MG63 (cell line): Measurements from ENCODE around the gene DNAJC18. TPM values are rescaled to one million over a fixed set of nuclear protein-coding genes. Genes with fewer than 3 reads are reported as not detected.

Experiments
- DNase-seq: peaks from one replicate; pipeline ENCODE4 v3.0.0-alpha.2; 2020
- H3K27me3 ChIP-seq: fragments of 250-450 bp; sonication (Bioruptor Pico); 2 replicates; pipeline ENCODE4 v1.5.1; 2020; ENCODE audit warnings: mild to moderate bottlenecking, moderate library complexity
- H3K36me3 ChIP-seq: fragments of 250-450 bp; sonication (Bioruptor Pico); 2 replicates; pipeline ENCODE4 v1.5.1; 2020; ENCODE audit warnings: mild to moderate bottlenecking, moderate library complexity
- H3K4me3 ChIP-seq: fragments of 250-450 bp; sonication (Bioruptor Pico); 2 replicates; pipeline ENCODE4 v1.5.1; 2020; ENCODE audit warnings: mild to moderate bottlenecking, moderate library complexity
- H3K9me3 ChIP-seq: fragments of 250-450 bp; sonication (Bioruptor Pico); 2 replicates; pipeline ENCODE4 v1.5.1; 2020; ENCODE audit warnings: mild to moderate bottlenecking, moderate library complexity
- total RNA-seq: library from RNA; depleted of rRNA; stranded (reverse); fragments of >200 nt; shearing (Covaris generic); gene quantifications from 2 replicates; pipeline ENCODE4 v1.2.3, GENCODE V29; 2014; ENCODE audit warnings: low replicate concordance; rRNA removed

The DNAJC18 gene
- total RNA-seq, 1 experiment from 2014 or later = not detected

DNA sequence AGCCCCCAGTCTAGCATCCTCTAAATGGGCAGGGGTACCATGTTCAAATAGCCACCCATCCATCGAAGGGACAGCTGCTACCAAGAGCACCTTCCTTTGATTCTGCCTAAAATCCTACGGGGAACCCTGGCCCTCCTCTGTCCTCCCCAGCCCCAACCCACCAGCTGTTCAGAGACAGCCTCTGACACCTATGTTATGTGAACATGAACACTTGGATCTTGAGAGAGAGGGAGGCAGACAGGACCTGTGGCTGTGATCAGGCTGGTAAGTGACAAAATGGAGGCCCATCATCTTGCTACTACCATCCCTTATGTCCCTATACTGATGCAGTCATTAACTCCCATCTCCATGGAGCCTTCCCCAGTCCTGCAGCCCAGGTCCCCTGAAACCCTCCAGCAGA, 64.4 kb downstream of the DNAJC18 start:
- Histone ChIP-seq H3K36me3 (peaks cover 54% of the 10 kb centered on the region), H3K9me3 (no peaks in the 10 kb centered on the region), H3K4me3 (no peak overlapping the region), H3K27me3 (no peaks in the 10 kb centered on the region)
- DNase-seq = no peak

DNA sequence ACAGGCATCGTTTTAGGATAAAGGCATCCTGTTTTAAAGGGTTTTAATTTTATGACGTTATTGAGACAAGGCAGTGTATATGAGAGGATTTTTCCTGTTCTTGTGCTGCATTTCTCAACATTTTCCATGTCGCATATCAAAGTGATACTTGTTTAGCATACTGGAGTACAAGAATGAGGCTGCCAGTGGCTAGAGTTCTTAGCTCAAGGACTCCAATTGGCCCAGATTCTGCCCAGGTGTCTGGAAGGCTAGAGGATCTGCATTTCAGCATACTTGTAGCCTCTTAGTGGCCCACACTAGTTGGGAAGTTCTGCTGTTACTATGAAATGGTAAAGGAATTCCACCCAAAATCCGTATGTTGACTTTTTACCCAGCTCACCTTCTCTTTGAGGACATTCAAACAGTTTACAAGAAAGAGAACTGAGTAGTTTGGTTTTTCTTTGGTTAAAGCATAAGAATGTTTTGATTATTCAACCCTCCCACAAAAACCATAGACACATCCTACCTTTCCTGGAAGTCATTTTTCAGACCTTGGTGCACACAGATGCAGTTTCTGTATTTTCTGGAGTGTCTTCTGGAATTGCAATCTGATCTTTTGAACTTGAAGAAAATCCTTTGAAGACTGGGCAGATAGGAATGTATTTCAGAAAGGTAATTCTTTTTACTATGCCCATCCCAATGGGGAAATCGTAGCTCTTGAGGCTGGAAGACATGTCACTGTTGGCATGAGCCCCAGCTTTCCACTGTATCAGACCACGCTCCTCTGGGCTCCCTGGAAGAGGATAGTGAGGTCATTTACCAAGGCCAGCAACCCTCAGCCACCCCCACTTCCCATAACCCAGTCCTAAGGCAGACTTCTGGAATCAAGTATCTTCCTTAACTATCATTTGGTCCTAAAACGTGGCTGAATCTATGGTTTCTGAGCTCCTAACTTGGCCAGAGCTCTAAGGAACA, 67.6 kb downstream of the DNAJC18 start:
- H3K27me3 ChIP-seq = no peaks in the 10 kb centered on the region
- peaks cover 74% of the 10 kb centered on the region for H3K36me3 ChIP-seq
- no peak overlapping the region for H3K4me3 ChIP-seq
- H3K9me3 ChIP-seq = no peaks in the 10 kb centered on the region
- peak; percentile 70 for DNase-seq

DNA sequence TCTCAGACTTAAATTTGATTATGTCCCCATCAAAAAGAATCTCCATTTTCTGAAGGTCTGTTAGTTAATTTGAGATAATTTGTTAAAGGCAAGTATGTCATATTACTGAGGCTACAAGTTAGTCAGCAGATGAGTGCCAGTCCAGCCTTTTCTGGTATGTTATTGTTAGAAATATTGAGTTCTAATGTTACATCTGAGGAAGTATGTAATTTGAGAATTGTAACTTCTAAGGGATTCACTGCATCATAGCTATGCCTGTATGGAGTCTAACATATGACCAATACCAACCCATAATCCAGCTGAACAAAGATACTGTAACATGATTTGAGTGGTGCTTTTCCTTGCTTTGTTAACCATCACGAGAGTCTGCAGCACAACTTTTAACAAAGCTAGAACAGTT, 70.1 kb downstream of the DNAJC18 start:
- Histone ChIP-seq H3K9me3 (no peaks in the 10 kb centered on the region), H3K36me3 (peaks cover 82% of the 10 kb centered on the region), H3K27me3 (no peaks in the 10 kb centered on the region), H3K4me3 (no peak overlapping the region)
- no peak for DNase-seq

DNA sequence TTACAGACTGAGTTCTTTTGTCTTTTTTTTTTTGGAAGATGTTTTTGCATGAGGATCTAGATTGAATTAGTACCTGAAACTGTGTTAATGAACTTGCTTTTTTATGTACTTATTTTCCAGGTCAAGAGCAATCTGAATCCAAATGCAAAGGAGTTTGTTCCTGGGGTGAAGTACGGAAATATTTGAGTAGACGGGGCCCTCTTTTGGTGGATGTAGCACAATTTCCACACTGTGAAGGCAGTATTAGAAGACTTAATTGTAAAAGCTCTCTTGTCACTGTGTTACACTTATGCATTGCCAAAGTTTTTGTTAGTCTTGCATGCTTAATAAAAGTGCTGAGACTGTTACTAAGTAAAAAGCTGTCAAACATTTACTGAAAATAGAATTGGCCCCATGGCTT, 70.7 kb downstream of the DNAJC18 start:
- no peak overlapping the region for H3K4me3 ChIP-seq
- no peaks in the 10 kb centered on the region for H3K27me3 ChIP-seq
- peaks cover 88% of the 10 kb centered on the region for H3K36me3 ChIP-seq
- H3K9me3 ChIP-seq = no peaks in the 10 kb centered on the region
- no peak for DNase-seq

DNA sequence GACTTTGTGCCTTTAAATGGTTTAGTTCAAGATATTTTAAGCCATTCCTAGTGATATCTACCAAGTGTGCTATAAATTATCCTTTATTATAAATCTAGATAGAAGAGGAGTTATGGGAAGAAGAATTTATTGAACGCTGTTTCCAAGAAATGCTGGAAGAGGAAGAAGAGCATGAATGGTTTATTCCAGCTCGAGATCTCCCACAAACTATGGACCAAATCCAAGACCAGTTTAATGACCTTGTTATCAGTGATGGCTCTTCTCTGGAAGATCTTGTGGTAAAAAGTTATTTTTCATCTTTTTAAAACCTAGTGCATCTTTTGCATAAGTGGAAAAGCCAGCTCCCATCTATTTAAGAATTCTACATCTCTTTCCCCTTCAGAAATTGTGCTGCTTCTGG, 74.9 kb downstream of the DNAJC18 start:
- Histone ChIP-seq H3K27me3 (no peaks in the 10 kb centered on the region), H3K4me3 (no peak overlapping the region), H3K9me3 (no peaks in the 10 kb centered on the region), H3K36me3 (peaks cover 71% of the 10 kb centered on the region)
- DNase-seq = no peak

DNA sequence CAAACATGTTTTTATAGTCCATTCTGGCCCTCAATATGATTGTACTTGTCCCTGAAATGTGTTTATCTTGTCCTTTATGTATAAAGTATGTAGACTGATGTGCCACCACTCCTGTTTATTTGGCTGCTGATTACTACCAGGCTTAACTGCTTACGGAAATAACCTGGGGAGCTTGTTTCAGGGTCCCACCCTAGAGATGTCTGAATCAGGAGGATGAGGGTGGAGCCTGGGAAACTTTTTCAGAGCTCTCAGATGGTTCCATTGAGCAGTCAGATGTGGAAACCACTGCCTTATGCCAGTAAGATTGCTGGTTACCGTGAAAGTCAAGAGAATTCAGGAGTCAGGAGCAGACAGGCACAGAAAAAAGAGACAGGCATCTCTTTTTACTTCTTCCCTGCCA, 75.4 kb downstream of the DNAJC18 start:
- Histone ChIP-seq H3K27me3 (no peaks in the 10 kb centered on the region), H3K36me3 (peaks cover 66% of the 10 kb centered on the region), H3K9me3 (no peaks in the 10 kb centered on the region), H3K4me3 (no peak overlapping the region)
- no peak for DNase-seq

DNA sequence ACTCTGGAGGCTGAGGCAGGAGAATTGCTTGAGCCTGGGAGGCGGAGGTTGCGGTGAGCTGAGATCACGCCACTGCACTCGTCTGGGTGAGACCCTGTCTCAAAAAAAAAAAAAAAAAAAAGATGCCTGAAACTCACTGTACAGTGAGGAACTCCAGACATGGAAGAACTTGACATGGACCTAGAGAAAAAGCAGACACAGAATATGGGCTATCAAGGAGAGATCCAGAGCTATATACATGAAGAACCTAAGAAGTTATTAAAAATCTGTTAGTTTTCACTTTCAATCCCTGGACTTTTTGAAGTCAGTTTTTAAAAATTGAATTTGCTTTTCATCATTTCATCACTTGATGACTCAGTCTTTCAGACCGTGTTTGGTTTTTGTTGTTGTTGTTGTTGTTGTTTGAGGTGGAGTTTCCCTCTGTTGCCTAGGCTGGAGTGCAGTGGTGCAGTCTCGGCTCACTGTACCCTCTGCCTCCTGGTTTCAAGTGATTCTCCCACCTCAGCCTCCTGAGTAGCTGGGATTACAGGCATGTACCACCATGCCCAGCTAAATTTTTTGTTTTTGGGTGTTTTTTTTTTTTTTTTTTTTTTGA, 77.4 kb downstream of the DNAJC18 start:
- Histone ChIP-seq H3K4me3 (no peak overlapping the region), H3K36me3 (peaks cover 61% of the 10 kb centered on the region), H3K9me3 (no peaks in the 10 kb centered on the region), H3K27me3 (no peaks in the 10 kb centered on the region)
- no peak for DNase-seq

DNA sequence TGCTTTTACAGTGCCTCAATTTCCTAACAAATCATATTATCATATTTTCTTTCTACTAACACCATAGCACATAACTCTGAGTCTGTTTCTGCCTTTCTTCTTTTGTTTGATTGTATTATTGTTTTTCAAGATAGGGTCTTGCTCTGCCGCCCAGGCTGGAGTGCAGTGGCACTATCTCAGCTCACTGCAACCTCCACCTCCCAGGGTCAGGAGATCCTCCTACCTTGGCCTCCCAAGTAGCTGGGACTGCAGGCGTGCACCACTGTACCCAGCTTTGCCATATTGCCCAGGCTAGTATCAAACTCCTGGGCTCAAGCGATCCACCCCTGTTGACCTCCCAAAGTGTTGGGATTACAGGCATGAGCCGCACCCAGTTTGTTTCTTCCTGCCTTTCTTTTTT, 78.9 kb downstream of the DNAJC18 start:
- no peak for DNase-seq
- peaks cover 53% of the 10 kb centered on the region for H3K36me3 ChIP-seq

More for the DNA sequence above, 78.9 kb downstream of the DNAJC18 start:
- Histone ChIP-seq H3K9me3 (no peaks in the 10 kb centered on the region), H3K4me3 (no peak overlapping the region), H3K27me3 (no peaks in the 10 kb centered on the region)

Other genes with a start within 250 kb of the DNAJC18 start
- gene SIL1, start 241.2 kb downstream of the DNAJC18 start, total RNA-seq = 48.9 and 78.7 TPM in 2 replicates
- 280 and 444 TPM in 2 replicates for gene MATR3, start 145.8 kb downstream of the DNAJC18 start, total RNA-seq
- 80.6 and 119 TPM in 2 replicates for gene PAIP2, start 97.7 kb downstream of the DNAJC18 start, total RNA-seq
- gene SLC23A1, start 56.2 kb downstream of the DNAJC18 start, total RNA-seq = not detected in 2 replicates
- not detected in 2 replicates for gene MZB1, start 49.6 kb downstream of the DNAJC18 start, total RNA-seq
- gene PROB1, start 44.4 kb downstream of the DNAJC18 start, total RNA-seq = 0.13 TPM in 1 of 2 replicates, not detected in the other
- gene SPATA24, start 35.4 kb downstream of the DNAJC18 start, total RNA-seq = 1.2 and 9.7 TPM in 2 replicates
- gene ECSCR, start 23.2 kb upstream of the DNAJC18 start, total RNA-seq = 0.63 and 0.74 TPM in 2 replicates
- gene SMIM33, start 31.5 kb upstream of the DNAJC18 start, total RNA-seq = not detected in 2 replicates
- gene STING1, start 43.2 kb upstream of the DNAJC18 start, total RNA-seq = 45.6 and 54.5 TPM in 2 replicates
- gene UBE2D2, start 121.8 kb upstream of the DNAJC18 start, total RNA-seq = 104 and 187 TPM in 2 replicates
- gene CXXC5, start 208.8 kb upstream of the DNAJC18 start, total RNA-seq = 133 and 193 TPM in 2 replicates